Adrenal gland (tissue), 5 donors: ENCODE data around the gene EPG5.

Source experiments
- CTCF ChIP-seq, 6 experiments: fragments of 450-650 bp in 4 of 6; fragments of 200-600 bp in 2 of 6; sonication (generic) in 1 of 6; IDR thresholded peaks; 1 replicate in 5 of 6; 2 replicates in 1 of 6; pipeline versions ENCODE4 v1.5.1 to v1.8.0; 2016 to 2021; ENCODE audit warnings: antibody characterized with exemption in 6 of 6, mild to moderate bottlenecking in 2 of 6, moderate library complexity in 1 of 6
- POLR2A ChIP-seq, 2 donors: fragments of 450-650 bp; IDR thresholded peaks; one replicate each; pipeline ENCODE4 v1.6.1; 2017; ENCODE audit warnings: antibody characterized with exemption in 2 of 2, mild to moderate bottlenecking in 2 of 2, moderate library complexity in 1 of 2
- donor health status: DM: no; HTN: no; CAD: no.

- TF ChIP-seq CTCF (IDR thresholded peaks at IDR 0.05), result peak in 5 of 6 experiments; percentile 42 to 60 (median 52)
- no peak for TF ChIP-seq POLR2A (IDR thresholded peaks at IDR 0.05)
These were observed 127.4 kb downstream of the EPG5 start for GRCh38 chr18:45839414-45840395.
